ENCODE data around the gene NR0B1.
A peak's percentile ranks its signal among the peaks of the same experiment; 100 is the strongest.

Gene NR0B1

GRCh38 chrX:30307466-30307865 is 1.7 kb downstream of the NR0B1 start:
- no CpG with 5 or more reads among the region's 1 CpG for WGBS (ENCODE audit: insufficient coverage, insufficient read length)
- no peaks in the 10 kb centered on the region; the same call in 1 of the 2 replicates for H3K4me1 ChIP-seq (ENCODE audit: control insufficient read depth, insufficient read depth, low read length)
- no peak for DNase-seq (ENCODE audit: low read depth, low spot score)
- no peak overlapping the region for H3K4me3 ChIP-seq (ENCODE audit: low read length)
- no peaks in the 10 kb centered on the region for H3K9me3 ChIP-seq (ENCODE audit: control insufficient read depth, insufficient read depth, low read length)
- H3K27ac ChIP-seq (ENCODE audit: low read length) = no peak overlapping the region
- H3K36me3 ChIP-seq (ENCODE audit: control insufficient read depth, insufficient read depth, low read length) = no peaks in the 10 kb centered on the region
- peaks cover 20% of the 10 kb centered on the region for H3K27me3 ChIP-seq (ENCODE audit: control insufficient read depth, insufficient read depth, low read length)

- Histone ChIP-seq H3K9me3 (ENCODE audit: control insufficient read depth, insufficient read depth, low read length) (no peaks in the 10 kb centered on the region), H3K27ac (ENCODE audit: low read length) (no peak overlapping the region), H3K4me1 (ENCODE audit: control insufficient read depth, insufficient read depth, low read length) (no peaks in the 10 kb centered on the region; the same call in 1 of the 2 replicates), H3K4me3 (ENCODE audit: low read length) (no peak overlapping the region), H3K27me3 (ENCODE audit: control insufficient read depth, insufficient read depth, low read length) (peaks cover 19% of the 10 kb centered on the region), H3K36me3 (ENCODE audit: control insufficient read depth, insufficient read depth, low read length) (no peaks in the 10 kb centered on the region)
- WGBS (ENCODE audit: insufficient coverage, insufficient read length) = no CpG with 5 or more reads among the region's 6 CpGs
- no peak for DNase-seq (ENCODE audit: low read depth, low spot score)
Observed at GRCh38 chrX:30304866-30305265, 4.3 kb downstream of the NR0B1 start.

DNA sequence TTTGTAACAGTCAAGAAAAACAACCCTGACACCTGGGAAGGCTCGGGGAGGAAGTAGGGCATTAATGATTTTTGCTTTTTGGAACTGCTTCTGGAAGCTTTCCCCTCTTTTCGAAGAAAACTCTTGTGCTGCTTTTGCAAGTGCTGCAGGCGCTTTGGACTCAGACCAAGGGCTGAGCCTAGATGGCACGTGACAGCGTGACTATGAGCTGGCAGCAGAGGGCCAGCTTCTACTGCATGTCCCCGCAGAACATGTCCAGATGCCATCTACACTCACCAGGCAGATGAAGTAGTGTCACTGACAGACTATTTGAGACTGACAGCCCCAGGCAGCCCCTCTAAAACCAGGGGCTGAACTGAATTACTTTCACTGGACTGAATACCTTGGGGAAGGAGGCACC is 6.2 kb downstream of the NR0B1 start:
- Histone ChIP-seq H3K9me3 (ENCODE audit: control insufficient read depth, insufficient read depth, low read length) (no peaks in the 10 kb centered on the region), H3K27ac (ENCODE audit: low read length) (no peak overlapping the region), H3K4me1 (ENCODE audit: control insufficient read depth, insufficient read depth, low read length) (no peaks in the 10 kb centered on the region), H3K36me3 (ENCODE audit: control insufficient read depth, insufficient read depth, low read length) (no peaks in the 10 kb centered on the region), H3K4me3 (ENCODE audit: low read length) (no peak overlapping the region), H3K27me3 (ENCODE audit: control insufficient read depth, insufficient read depth, low read length) (peaks cover 2% of the 10 kb centered on the region; the same call in 1 of the 2 replicates)
- DNase-seq (ENCODE audit: low read depth, low spot score) = no peak
- no CpG with 5 or more reads among the region's 6 CpGs for WGBS (ENCODE audit: insufficient coverage, insufficient read length)

GRCh38 chrX:30301963-30302362 is 7.2 kb downstream of the NR0B1 start:
- Histone ChIP-seq H3K36me3 (ENCODE audit: control insufficient read depth, insufficient read depth, low read length) (no peaks in the 10 kb centered on the region), H3K27me3 (ENCODE audit: control insufficient read depth, insufficient read depth, low read length) (no peaks in the 10 kb centered on the region), H3K9me3 (ENCODE audit: control insufficient read depth, insufficient read depth, low read length) (no peaks in the 10 kb centered on the region), H3K4me3 (ENCODE audit: low read length) (no peak overlapping the region), H3K27ac (ENCODE audit: low read length) (no peak overlapping the region), H3K4me1 (ENCODE audit: control insufficient read depth, insufficient read depth, low read length) (no peaks in the 10 kb centered on the region)
- no CpG with 5 or more reads among the region's 5 CpGs for WGBS (ENCODE audit: insufficient coverage, insufficient read length)
- no peak for DNase-seq (ENCODE audit: low read depth, low spot score)

DNA sequence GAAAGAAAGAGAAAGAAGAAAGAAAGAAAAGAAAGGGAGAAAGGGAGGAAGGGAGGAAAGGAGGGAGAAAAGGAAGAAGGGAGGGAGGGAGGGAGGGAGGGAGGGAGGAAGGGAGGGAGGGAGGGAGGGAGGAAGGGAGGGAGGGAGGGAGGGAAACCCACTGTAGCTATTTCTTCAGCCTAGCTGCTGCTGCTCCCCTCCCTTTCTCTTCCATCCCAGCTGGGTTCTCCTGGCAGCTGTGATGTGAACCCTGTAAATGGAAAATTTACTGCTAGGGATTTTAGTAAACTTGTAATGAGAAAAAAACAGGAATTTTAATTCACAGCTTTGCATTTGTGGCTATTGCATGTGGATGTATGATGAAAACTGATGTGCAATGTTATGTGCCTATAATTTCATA is 8.0 kb downstream of the NR0B1 start:
- Histone ChIP-seq H3K4me1 (ENCODE audit: control insufficient read depth, insufficient read depth, low read length) (no peaks in the 10 kb centered on the region), H3K4me3 (ENCODE audit: low read length) (no peak overlapping the region), H3K27ac (ENCODE audit: low read length) (no peak overlapping the region), H3K9me3 (ENCODE audit: control insufficient read depth, insufficient read depth, low read length) (no peaks in the 10 kb centered on the region), H3K36me3 (ENCODE audit: control insufficient read depth, insufficient read depth, low read length) (no peaks in the 10 kb centered on the region), H3K27me3 (ENCODE audit: control insufficient read depth, insufficient read depth, low read length) (no peaks in the 10 kb centered on the region)
- no peak for DNase-seq (ENCODE audit: low read depth, low spot score)

GRCh38 chrX:30296408-30297254 is 12.6 kb downstream of the NR0B1 start:
- Histone ChIP-seq H3K4me3 (ENCODE audit: low read length) (no peak overlapping the region), H3K36me3 (ENCODE audit: control insufficient read depth, insufficient read depth, low read length) (no peaks in the 10 kb centered on the region), H3K27me3 (ENCODE audit: control insufficient read depth, insufficient read depth, low read length) (no peaks in the 10 kb centered on the region), H3K27ac (ENCODE audit: low read length) (no peak overlapping the region), H3K4me1 (ENCODE audit: control insufficient read depth, insufficient read depth, low read length) (no peaks in the 10 kb centered on the region), H3K9me3 (ENCODE audit: control insufficient read depth, insufficient read depth, low read length) (no peaks in the 10 kb centered on the region)
- no CpG with 5 or more reads among the region's 5 CpGs for WGBS (ENCODE audit: insufficient coverage, insufficient read length)
- no peak for DNase-seq (ENCODE audit: low read depth, low spot score)

DNA sequence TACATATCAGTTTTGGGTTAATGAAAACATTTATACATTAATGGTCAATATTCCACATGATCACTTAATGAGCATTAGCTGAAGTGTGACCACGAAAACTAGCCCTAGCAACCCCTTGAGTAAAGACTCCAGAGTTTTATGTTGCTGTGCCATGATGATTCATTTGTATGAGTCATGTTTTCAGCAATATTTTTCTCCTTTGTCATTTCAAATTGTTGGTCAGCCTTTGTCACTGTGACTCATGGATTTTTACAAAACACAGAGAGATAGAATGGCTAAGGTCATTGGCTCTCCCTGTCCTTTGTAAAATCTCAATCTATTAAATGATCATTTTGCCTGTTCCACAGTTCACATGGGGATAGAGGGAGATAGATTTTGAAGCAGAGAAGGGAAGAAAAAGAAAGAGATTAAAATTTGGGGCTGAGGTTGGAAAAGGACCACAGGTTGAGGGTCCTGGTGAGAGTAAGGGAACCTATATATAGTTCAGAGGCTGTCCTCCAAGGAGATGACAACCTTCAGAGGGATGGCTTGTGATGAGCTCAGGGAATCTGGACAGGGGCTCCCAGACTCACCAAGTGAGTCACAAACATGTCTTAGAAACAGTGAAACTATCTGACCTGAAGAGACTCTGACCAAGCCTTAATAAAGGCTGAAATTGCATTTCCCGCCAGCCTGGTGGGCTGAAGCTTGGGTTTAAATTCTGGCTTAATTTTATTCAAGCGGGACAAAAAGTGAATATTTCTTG is 25.6 kb downstream of the NR0B1 start:
- no peaks in the 10 kb centered on the region for H3K9me3 ChIP-seq (ENCODE audit: control insufficient read depth, insufficient read depth, low read length)
- DNase-seq (ENCODE audit: low read depth, low spot score) = no peak
- H3K27ac ChIP-seq (ENCODE audit: low read length) = no peak overlapping the region
- no CpG with 5 or more reads among the region's 3 CpGs for WGBS (ENCODE audit: insufficient coverage, insufficient read length)
- no peak overlapping the region for H3K4me3 ChIP-seq (ENCODE audit: low read length)
- no peaks in the 10 kb centered on the region for H3K4me1 ChIP-seq (ENCODE audit: control insufficient read depth, insufficient read depth, low read length)
- no peaks in the 10 kb centered on the region for H3K36me3 ChIP-seq (ENCODE audit: control insufficient read depth, insufficient read depth, low read length)
- no peaks in the 10 kb centered on the region for H3K27me3 ChIP-seq (ENCODE audit: control insufficient read depth, insufficient read depth, low read length)

DNA sequence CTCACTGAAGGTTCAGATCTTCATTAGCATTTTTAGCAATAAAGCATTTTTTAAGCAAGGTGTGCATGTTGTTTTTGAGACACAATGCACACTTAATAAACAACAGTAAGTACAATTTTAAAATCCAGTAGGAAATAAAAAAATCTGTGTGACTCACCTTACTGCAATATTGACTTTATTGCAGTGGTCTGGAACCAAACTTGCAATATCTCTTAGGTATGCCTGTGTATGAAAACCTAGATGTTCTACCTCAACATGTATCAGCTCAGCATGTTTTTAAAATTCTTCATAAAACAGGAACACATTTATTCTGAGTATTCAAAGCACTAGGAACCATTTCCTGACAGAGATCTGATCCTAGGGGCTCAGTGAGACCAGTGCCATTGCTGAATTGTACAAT is 26.7 kb downstream of the NR0B1 start:
- no peaks in the 10 kb centered on the region for H3K4me1 ChIP-seq (ENCODE audit: control insufficient read depth, insufficient read depth, low read length)
- H3K27ac ChIP-seq (ENCODE audit: low read length) = no peak overlapping the region
- H3K27me3 ChIP-seq (ENCODE audit: control insufficient read depth, insufficient read depth, low read length) = no peaks in the 10 kb centered on the region
- no peak for DNase-seq (ENCODE audit: low read depth, low spot score)
- no peak overlapping the region for H3K4me3 ChIP-seq (ENCODE audit: low read length)
- no peaks in the 10 kb centered on the region for H3K36me3 ChIP-seq (ENCODE audit: control insufficient read depth, insufficient read depth, low read length)
- H3K9me3 ChIP-seq (ENCODE audit: control insufficient read depth, insufficient read depth, low read length) = no peaks in the 10 kb centered on the region

DNA sequence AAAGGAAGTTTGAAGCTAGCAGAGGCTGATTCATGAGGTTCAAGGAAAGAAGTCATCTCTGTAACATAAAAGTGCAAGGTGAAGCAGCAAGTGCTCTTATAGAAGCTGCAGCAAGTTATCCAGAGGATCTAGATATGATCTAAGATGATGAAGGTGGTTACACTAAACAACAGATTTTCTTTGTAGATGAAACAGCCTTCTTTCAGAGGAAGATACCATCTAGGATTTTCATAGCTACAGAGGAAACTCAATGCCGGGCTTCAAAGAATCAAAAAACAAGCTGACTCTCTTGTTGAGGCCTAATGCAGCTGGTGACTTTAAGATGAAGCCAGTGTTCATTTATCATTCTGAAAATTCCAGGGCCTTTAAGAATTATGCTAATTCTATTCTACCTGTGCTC is 28.8 kb downstream of the NR0B1 start:
- Histone ChIP-seq H3K4me1 (ENCODE audit: control insufficient read depth, insufficient read depth, low read length) (no peaks in the 10 kb centered on the region), H3K36me3 (ENCODE audit: control insufficient read depth, insufficient read depth, low read length) (no peaks in the 10 kb centered on the region), H3K27ac (ENCODE audit: low read length) (no peak overlapping the region), H3K27me3 (ENCODE audit: control insufficient read depth, insufficient read depth, low read length) (no peaks in the 10 kb centered on the region), H3K9me3 (ENCODE audit: control insufficient read depth, insufficient read depth, low read length) (no peaks in the 10 kb centered on the region), H3K4me3 (ENCODE audit: low read length) (no peak overlapping the region)
- no CpG with 5 or more reads among the region's 1 CpG for WGBS (ENCODE audit: insufficient coverage, insufficient read length)
- no peak for DNase-seq (ENCODE audit: low read depth, low spot score)

DNA sequence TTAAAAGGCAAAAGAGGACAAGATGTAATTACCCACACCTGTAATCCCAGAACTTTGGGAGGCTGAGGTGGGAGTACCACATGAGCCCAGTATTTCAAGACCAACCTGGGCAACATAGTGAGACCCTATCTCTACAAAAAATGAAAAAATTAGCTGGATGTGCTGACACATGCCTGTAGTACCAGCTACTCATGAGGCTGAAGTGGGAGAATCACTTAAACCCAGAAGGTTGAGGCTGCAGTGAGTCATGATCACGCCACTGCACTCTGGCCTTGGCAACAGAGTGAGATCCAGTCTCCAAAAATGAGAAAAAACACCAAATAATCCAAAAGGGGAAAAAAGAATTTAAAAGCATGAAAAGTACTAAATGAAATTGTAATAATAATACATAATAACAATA is 30.8 kb downstream of the NR0B1 start:
- H3K4me1 ChIP-seq (ENCODE audit: control insufficient read depth, insufficient read depth, low read length) = no peaks in the 10 kb centered on the region
- H3K4me3 ChIP-seq (ENCODE audit: low read length) = no peak overlapping the region
- H3K9me3 ChIP-seq (ENCODE audit: control insufficient read depth, insufficient read depth, low read length) = no peaks in the 10 kb centered on the region
- WGBS (ENCODE audit: insufficient coverage, insufficient read length) = no CpG with 5 or more reads among the region's 1 CpG
- H3K27ac ChIP-seq (ENCODE audit: low read length) = no peak overlapping the region
- H3K27me3 ChIP-seq (ENCODE audit: control insufficient read depth, insufficient read depth, low read length) = no peaks in the 10 kb centered on the region
- no peaks in the 10 kb centered on the region for H3K36me3 ChIP-seq (ENCODE audit: control insufficient read depth, insufficient read depth, low read length)
- no peak for DNase-seq (ENCODE audit: low read depth, low spot score)

GRCh38 chrX:30275498-30275897 is 33.7 kb downstream of the NR0B1 start:
- Histone ChIP-seq H3K36me3 (ENCODE audit: control insufficient read depth, insufficient read depth, low read length) (no peaks in the 10 kb centered on the region), H3K9me3 (ENCODE audit: control insufficient read depth, insufficient read depth, low read length) (no peaks in the 10 kb centered on the region), H3K4me3 (ENCODE audit: low read length) (no peak overlapping the region), H3K27me3 (ENCODE audit: control insufficient read depth, insufficient read depth, low read length) (no peaks in the 10 kb centered on the region), H3K4me1 (ENCODE audit: control insufficient read depth, insufficient read depth, low read length) (no peaks in the 10 kb centered on the region), H3K27ac (ENCODE audit: low read length) (no peak overlapping the region)
- peak; percentile 0 for DNase-seq (ENCODE audit: low read depth, low spot score)
- WGBS (ENCODE audit: insufficient coverage, insufficient read length) = no CpG with 5 or more reads among the region's 1 CpG

All from iPS DF 6.9 (cell line).